PC-9 (cell line): ENCODE data around the gene MTUS2. TPM values are rescaled to one million over a fixed set of nuclear protein-coding genes. Genes with fewer than 3 reads are reported as not detected.

Experiments
- BruUV-seq: library from RNA; stranded (reverse); fragments of 400-500 nt; replicated peaks from 2 replicates; lab custom pipeline; 2021; lab: Mats Ljungman, UMichigan
- CTCF ChIA-PET: fragments of 300-600 bp; sonication (Branson Sonifier 250); formaldehyde crosslinking; loops from one replicate; lab custom pipeline; 2022; ENCODE audit warnings: antibody characterized with exemption; lab: Charles Lee
- POLR2A ChIA-PET: fragments of 300-600 bp; sonication (Branson Sonifier 250); formaldehyde crosslinking; loops from one replicate; lab custom pipeline; 2022; ENCODE audit warnings: antibody characterized with exemption; ENCODE audit not compliant: unreplicated experiment; lab: Charles Lee
- DNase-seq, 2 experiments: peaks; one replicate each; pipeline versions ENCODE4 v3.0.0 to v3.0.0-alpha.2; 2015 to 2022; ENCODE audit warnings: mixed read lengths in 1 of 2
- H2AFZ ChIP-seq: fragments of 200-600 bp; sonication (generic); 2 replicates; pipeline ENCODE4 v1.8.1; 2017; ENCODE audit warnings: antibody characterized with exemption
- H3F3A ChIP-seq: fragments of 200-600 bp; sonication (generic); 2 replicates; pipeline ENCODE4 v1.8.1; 2017; ENCODE audit warnings: antibody characterized with exemption, mild to moderate bottlenecking, low read depth; ENCODE audit not compliant: insufficient read depth
- H3K27ac ChIP-seq: fragments of 200-600 bp; sonication (generic); 2 replicates; pipeline ENCODE4 v1.6.1; 2016; ENCODE audit warnings: mixed run types
- H3K27me3 ChIP-seq: fragments of 200-600 bp; sonication (generic); 2 replicates; pipeline ENCODE4 v1.6.1; 2016; ENCODE audit warnings: low read depth, mixed run types; ENCODE audit not compliant: insufficient read depth
- H3K36me3 ChIP-seq: fragments of 200-600 bp; sonication (generic); 2 replicates; pipeline ENCODE4 v1.6.1; 2016; ENCODE audit warnings: low read depth, mixed run types
- H3K4me1 ChIP-seq: fragments of 200-600 bp; sonication (generic); replicated peaks from 2 replicates; pipeline ENCODE4 v1.6.1; 2016; ENCODE audit warnings: mixed run types; ENCODE audit not compliant: insufficient read depth
- H3K4me2 ChIP-seq: fragments of 200-600 bp; sonication (generic); 2 replicates; pipeline ENCODE4 v1.6.1; 2017; ENCODE audit warnings: mixed run types
- H3K4me3 ChIP-seq: fragments of 200-600 bp; sonication (generic); 2 replicates; pipeline ENCODE4 v1.6.1; 2016; ENCODE audit warnings: mixed run types
- H3K79me2 ChIP-seq: fragments of 200-600 bp; sonication (generic); 2 replicates; pipeline ENCODE4 v1.6.1; 2017; ENCODE audit warnings: low read depth, mixed run types
- H3K9me2 ChIP-seq: fragments of 200-600 bp; sonication (generic); 2 replicates; pipeline ENCODE4 v1.8.1; 2017; ENCODE audit warnings: mild to moderate bottlenecking; ENCODE audit not compliant: insufficient read depth
- H3K9me3 ChIP-seq: fragments of 200-600 bp; sonication (generic); 2 replicates; pipeline ENCODE4 v1.8.1; 2016; ENCODE audit warnings: low read depth; ENCODE audit not compliant: insufficient read depth
- H4K20me1 ChIP-seq: fragments of 200-600 bp; sonication (generic); 2 replicates; pipeline ENCODE4 v1.8.1; 2017; ENCODE audit not compliant: insufficient read depth
- CTCF ChIP-seq: fragments of 200-600 bp; sonication (generic); conservative IDR thresholded peaks from 2 replicates; pipeline ENCODE4 v1.6.1; 2017; ENCODE audit warnings: mixed run types, antibody characterized with exemption, mild to moderate bottlenecking, moderate library complexity
- EZH2 ChIP-seq: fragments of 200-600 bp; sonication (generic); IDR thresholded peaks from 2 replicates; pipeline ENCODE4 v1.8.0; 2017; ENCODE audit warnings: antibody characterized with exemption, low read depth
- intact Hi-C: fragments of 100-400 bp; cut with micrococcal nuclease; formaldehyde crosslinking; loops from one replicate; pipeline ENCODE4 v1.10.0; 2022; ENCODE audit not compliant: unreplicated experiment
- total RNA-seq: library from RNA; stranded (reverse); gene quantifications from 2 replicates; pipeline ENCODE4 v1.2.3, GENCODE V29; 2021

The MTUS2 gene
- total RNA-seq, 1 experiment from 2014 or later = not detected

GRCh38 chr13:28822151-28822550 is 2.0 kb downstream of the MTUS2 start:
- ChIA-PET POLR2A (no interaction called here), CTCF (no interaction called here)
- no peak for DNase-seq
- BruUV-seq = no TSS peak
- Histone ChIP-seq H3K4me1 (no peaks in the 10 kb centered on the region), H3K27ac (no peak overlapping the region), H3F3A (no peaks in the 10 kb centered on the region), H3K4me2 (no peak overlapping the region), H4K20me1 (no peaks in the 10 kb centered on the region), H2AFZ (no peak overlapping the region), H3K9me2 (no peaks in the 10 kb centered on the region), H3K27me3 (peaks cover 21% of the 10 kb centered on the region; the same call in 1 of the 2 replicates), H3K4me3 (no peak overlapping the region), H3K9me3 (no peaks in the 10 kb centered on the region), H3K79me2 (no peaks in the 10 kb centered on the region), H3K36me3 (no peaks in the 10 kb centered on the region)
- intact Hi-C loops = no loop called here
- TF ChIP-seq EZH2 = no peak
- TF ChIP-seq CTCF = no peak

- Histone ChIP-seq H3K27ac (no peak overlapping the region), H3K4me3 (no peak overlapping the region), H3K27me3 (peaks cover 21% of the 10 kb centered on the region; the same call in 1 of the 2 replicates), H3K9me3 (no peaks in the 10 kb centered on the region), H3K9me2 (no peaks in the 10 kb centered on the region), H3K4me2 (no peak overlapping the region), H2AFZ (no peak overlapping the region), H3K36me3 (no peaks in the 10 kb centered on the region), H4K20me1 (no peaks in the 10 kb centered on the region), H3K79me2 (no peaks in the 10 kb centered on the region), H3K4me1 (no peaks in the 10 kb centered on the region), H3F3A (no peaks in the 10 kb centered on the region)
- CTCF ChIA-PET = no interaction called here
- intact Hi-C loops = no loop called here
- POLR2A ChIA-PET = no interaction called here
- TF ChIP-seq CTCF = no peak
- no TSS peak for BruUV-seq
- DNase-seq = no peak
Observed at GRCh38 chr13:28822801-28823200, 2.7 kb downstream of the MTUS2 start.

GRCh38 chr13:28825379-28825778 is 5.2 kb downstream of the MTUS2 start:
- no peak for DNase-seq
- Histone ChIP-seq H3K4me1 (no peaks in the 10 kb centered on the region), H3K36me3 (no peaks in the 10 kb centered on the region), H3F3A (no peaks in the 10 kb centered on the region), H3K4me2 (no peak overlapping the region), H3K79me2 (no peaks in the 10 kb centered on the region), H3K9me2 (no peaks in the 10 kb centered on the region), H4K20me1 (no peaks in the 10 kb centered on the region), H2AFZ (no peak overlapping the region), H3K27me3 (peaks cover 21% of the 10 kb centered on the region; the same call in 1 of the 2 replicates), H3K27ac (no peak overlapping the region), H3K4me3 (no peak overlapping the region), H3K9me3 (peaks cover 5% of the 10 kb centered on the region; the same call in 1 of the 2 replicates)
- BruUV-seq = no TSS peak
- ChIA-PET CTCF (no interaction called here), POLR2A (no interaction called here)
- TF ChIP-seq EZH2 = no peak
- no peak for TF ChIP-seq CTCF
- intact Hi-C loops = no loop called here
